Measurements from ENCODE around the gene JAK1. TPM values are rescaled to one million over a fixed set of nuclear protein-coding genes. Genes with fewer than 3 reads are reported as not detected.

Gene JAK1
- total RNA-seq, 1 experiment from 2014 or later = 27.8 TPM

GRCh38 chr1:64953241-64953640, 13.1 kb downstream of the JAK1 start:
- DNase-seq (ENCODE audit: low spot score) = no peak
- TF ChIP-seq ZNF512 (CRISPR knock-in tag; IDR thresholded peaks at IDR 0.05; ENCODE audit: borderline replicate concordance) (no peak), ZMAT4 (CRISPR knock-in tag; IDR thresholded peaks at IDR 0.05) (no peak), HMGXB4 (CRISPR knock-in tag; IDR thresholded peaks at IDR 0.05) (no peak), E2F4 (CRISPR knock-in tag; IDR thresholded peaks at IDR 0.05; ENCODE audit: borderline replicate concordance, low read depth) (no peak), GRHL2 (CRISPR knock-in tag; IDR thresholded peaks at IDR 0.05; ENCODE audit: insufficient replicate concordance, severe bottlenecking) (no peak), ZNF121 (CRISPR knock-in tag; IDR thresholded peaks at IDR 0.05) (no peak), RELA (CRISPR knock-in tag; IDR thresholded peaks at IDR 0.05; ENCODE audit: borderline replicate concordance) (no peak), ZNF425 (CRISPR knock-in tag; conservative IDR thresholded peaks at IDR 0.05) (no peak), ELF4 (CRISPR knock-in tag; IDR thresholded peaks at IDR 0.05; ENCODE audit: low read depth) (no peak), ATF2 (CRISPR knock-in tag; IDR thresholded peaks at IDR 0.05; ENCODE audit: borderline replicate concordance, low read depth) (no peak), CREB1 (CRISPR knock-in tag; IDR thresholded peaks at IDR 0.05) (no peak), ESRRA (CRISPR knock-in tag; IDR thresholded peaks at IDR 0.05; ENCODE audit: borderline replicate concordance) (no peak)
- TF ChIP-seq, protein P1, sequence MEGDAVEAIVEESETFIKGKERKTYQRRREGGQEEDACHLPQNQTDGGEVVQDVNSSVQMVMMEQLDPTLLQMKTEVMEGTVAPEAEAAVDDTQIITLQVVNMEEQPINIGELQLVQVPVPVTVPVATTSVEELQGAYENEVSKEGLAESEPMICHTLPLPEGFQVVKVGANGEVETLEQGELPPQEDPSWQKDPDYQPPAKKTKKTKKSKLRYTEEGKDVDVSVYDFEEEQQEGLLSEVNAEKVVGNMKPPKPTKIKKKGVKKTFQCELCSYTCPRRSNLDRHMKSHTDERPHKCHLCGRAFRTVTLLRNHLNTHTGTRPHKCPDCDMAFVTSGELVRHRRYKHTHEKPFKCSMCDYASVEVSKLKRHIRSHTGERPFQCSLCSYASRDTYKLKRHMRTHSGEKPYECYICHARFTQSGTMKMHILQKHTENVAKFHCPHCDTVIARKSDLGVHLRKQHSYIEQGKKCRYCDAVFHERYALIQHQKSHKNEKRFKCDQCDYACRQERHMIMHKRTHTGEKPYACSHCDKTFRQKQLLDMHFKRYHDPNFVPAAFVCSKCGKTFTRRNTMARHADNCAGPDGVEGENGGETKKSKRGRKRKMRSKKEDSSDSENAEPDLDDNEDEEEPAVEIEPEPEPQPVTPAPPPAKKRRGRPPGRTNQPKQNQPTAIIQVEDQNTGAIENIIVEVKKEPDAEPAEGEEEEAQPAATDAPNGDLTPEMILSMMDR (IDR thresholded peaks at IDR 0.05) = no peak
- TF ChIP-seq, protein P2, sequence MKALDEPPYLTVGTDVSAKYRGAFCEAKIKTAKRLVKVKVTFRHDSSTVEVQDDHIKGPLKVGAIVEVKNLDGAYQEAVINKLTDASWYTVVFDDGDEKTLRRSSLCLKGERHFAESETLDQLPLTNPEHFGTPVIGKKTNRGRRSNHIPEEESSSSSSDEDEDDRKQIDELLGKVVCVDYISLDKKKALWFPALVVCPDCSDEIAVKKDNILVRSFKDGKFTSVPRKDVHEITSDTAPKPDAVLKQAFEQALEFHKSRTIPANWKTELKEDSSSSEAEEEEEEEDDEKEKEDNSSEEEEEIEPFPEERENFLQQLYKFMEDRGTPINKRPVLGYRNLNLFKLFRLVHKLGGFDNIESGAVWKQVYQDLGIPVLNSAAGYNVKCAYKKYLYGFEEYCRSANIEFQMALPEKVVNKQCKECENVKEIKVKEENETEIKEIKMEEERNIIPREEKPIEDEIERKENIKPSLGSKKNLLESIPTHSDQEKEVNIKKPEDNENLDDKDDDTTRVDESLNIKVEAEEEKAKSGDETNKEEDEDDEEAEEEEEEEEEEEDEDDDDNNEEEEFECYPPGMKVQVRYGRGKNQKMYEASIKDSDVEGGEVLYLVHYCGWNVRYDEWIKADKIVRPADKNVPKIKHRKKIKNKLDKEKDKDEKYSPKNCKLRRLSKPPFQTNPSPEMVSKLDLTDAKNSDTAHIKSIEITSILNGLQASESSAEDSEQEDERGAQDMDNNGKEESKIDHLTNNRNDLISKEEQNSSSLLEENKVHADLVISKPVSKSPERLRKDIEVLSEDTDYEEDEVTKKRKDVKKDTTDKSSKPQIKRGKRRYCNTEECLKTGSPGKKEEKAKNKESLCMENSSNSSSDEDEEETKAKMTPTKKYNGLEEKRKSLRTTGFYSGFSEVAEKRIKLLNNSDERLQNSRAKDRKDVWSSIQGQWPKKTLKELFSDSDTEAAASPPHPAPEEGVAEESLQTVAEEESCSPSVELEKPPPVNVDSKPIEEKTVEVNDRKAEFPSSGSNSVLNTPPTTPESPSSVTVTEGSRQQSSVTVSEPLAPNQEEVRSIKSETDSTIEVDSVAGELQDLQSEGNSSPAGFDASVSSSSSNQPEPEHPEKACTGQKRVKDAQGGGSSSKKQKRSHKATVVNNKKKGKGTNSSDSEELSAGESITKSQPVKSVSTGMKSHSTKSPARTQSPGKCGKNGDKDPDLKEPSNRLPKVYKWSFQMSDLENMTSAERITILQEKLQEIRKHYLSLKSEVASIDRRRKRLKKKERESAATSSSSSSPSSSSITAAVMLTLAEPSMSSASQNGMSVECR (CRISPR knock-in tag; IDR thresholded peaks at IDR 0.05; ENCODE audit: borderline replicate concordance) = no peak
- TF ChIP-seq, protein P3, sequence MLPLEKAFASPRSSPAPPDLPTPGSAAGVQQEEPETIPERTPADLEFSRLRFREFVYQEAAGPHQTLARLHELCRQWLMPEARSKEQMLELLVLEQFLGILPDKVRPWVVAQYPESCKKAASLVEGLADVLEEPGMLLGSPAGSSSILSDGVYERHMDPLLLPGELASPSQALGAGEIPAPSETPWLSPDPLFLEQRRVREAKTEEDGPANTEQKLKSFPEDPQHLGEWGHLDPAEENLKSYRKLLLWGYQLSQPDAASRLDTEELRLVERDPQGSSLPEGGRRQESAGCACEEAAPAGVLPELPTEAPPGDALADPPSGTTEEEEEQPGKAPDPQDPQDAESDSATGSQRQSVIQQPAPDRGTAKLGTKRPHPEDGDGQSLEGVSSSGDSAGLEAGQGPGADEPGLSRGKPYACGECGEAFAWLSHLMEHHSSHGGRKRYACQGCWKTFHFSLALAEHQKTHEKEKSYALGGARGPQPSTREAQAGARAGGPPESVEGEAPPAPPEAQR (CRISPR knock-in tag; IDR thresholded peaks at IDR 0.05) = no peak
- CTCF ChIA-PET = no interaction called here
- Mint-ChIP-seq H3K4me3 (no peak overlapping the region), H3K36me3 (no peaks in the 10 kb centered on the region), H3K27ac (no peak overlapping the region), H3K9me3 (no peaks in the 10 kb centered on the region), H3K27me3 (ENCODE audit: low read depth) (no peaks in the 10 kb centered on the region), H3K4me1 (peaks cover 24% of the 10 kb centered on the region)
- POLR2A ChIA-PET = no interaction called here
- no peak for ATAC-seq

Data from WTC11 (cell line).